HG03066 (cell line): ENCODE results near the gene TDRD6.
"Not testable (repeated sequence)": the region's sequence is repeated elsewhere in the genome, so short reads cannot be mapped to it uniquely, and the experiment has no call there.

ENCODE experiments used
- ATAC-seq: cut with Tn5 transposase; IDR thresholded peaks from one replicate; pipeline ENCODE4 v1.9.1; 2021; ENCODE audit warnings: low read depth; ENCODE audit not compliant: unreplicated experiment

TDRD6 gene

GRCh38 chr6:46687619-46688097 is at the start of gene TDRD6:
TDRD6 (plus strand) TSS chr6:46687885; CDS start chr6:46688129, 244 bp downstream.
- ATAC-seq, result no peak

- no peak for ATAC-seq
Measured at GRCh38 chr6:46637933-46638332, 49.8 kb upstream of the TDRD6 start.

GRCh38 chr6:46638650-46639049 is 49.0 kb upstream of the TDRD6 start:
- no peak for ATAC-seq

- ATAC-seq, result no peak
Measured at GRCh38 chr6:46642928-46643751, 44.5 kb upstream of the TDRD6 start.

GRCh38 chr6:46645265-46645664 is 42.4 kb upstream of the TDRD6 start:
- no peak for ATAC-seq

- not testable (repeated sequence) for ATAC-seq
Measured at GRCh38 chr6:46648108-46648507, 39.6 kb upstream of the TDRD6 start.

GRCh38 chr6:46648869-46649492 is 38.7 kb upstream of the TDRD6 start:
- no peak for ATAC-seq

GRCh38 chr6:46651006-46651405 is 36.7 kb upstream of the TDRD6 start:
- ATAC-seq, result no peak

GRCh38 chr6:46651816-46652215 is 35.9 kb upstream of the TDRD6 start:
- ATAC-seq, result no peak

GRCh38 chr6:46652232-46652602 is 35.5 kb upstream of the TDRD6 start:
- ATAC-seq, result no peak

- ATAC-seq, result peak; percentile 100
Measured at GRCh38 chr6:46652603-46653438, 34.9 kb upstream of the TDRD6 start, which contains the start of the genes CYP39A1 and SLC25A27. CYP39A1 (minus strand) TSS chr6:46652818; CDS start chr6:46652582, 236 bp downstream. SLC25A27 (plus strand) TSS chr6:46652975; CDS start chr6:46653193, 218 bp downstream.

GRCh38 chr6:46653439-46654195 is 34.1 kb upstream of the TDRD6 start:
- no peak for ATAC-seq

- ATAC-seq, result no peak
Measured at GRCh38 chr6:46655803-46656202, 31.9 kb upstream of the TDRD6 start.

GRCh38 chr6:46657642-46658041 is 30.0 kb upstream of the TDRD6 start:
- ATAC-seq, result no peak

GRCh38 chr6:46661483-46661882 is 26.2 kb upstream of the TDRD6 start:
- no peak for ATAC-seq

GRCh38 chr6:46667377-46667776 is 20.3 kb upstream of the TDRD6 start:
- ATAC-seq, result no peak

- ATAC-seq, result no peak
Measured at GRCh38 chr6:46674410-46674809, 13.3 kb upstream of the TDRD6 start.

GRCh38 chr6:46676604-46677313 is 10.9 kb upstream of the TDRD6 start:
- no peak for ATAC-seq

- no peak for ATAC-seq
Measured at GRCh38 chr6:46677314-46677654, 10.4 kb upstream of the TDRD6 start.

- no peak for ATAC-seq
Measured at GRCh38 chr6:46684771-46685170, 2.9 kb upstream of the TDRD6 start.
